ENCODE results near the gene BCAP29. TPM values are rescaled to one million over a fixed set of nuclear protein-coding genes. Genes with fewer than 3 reads are reported as not detected.

BCAP29 gene
- total and polyA plus RNA-seq, 9 of the 15 experiments (the other 6 are each of a cell fraction or from before 2014, with no cell fraction given): 63.4 to 137 (median 79.7) TPM

GRCh38 chr7:107579885-107580715 lies at the start of gene BCAP29 (continued):
- TF ChIP-seq, protein P1, sequence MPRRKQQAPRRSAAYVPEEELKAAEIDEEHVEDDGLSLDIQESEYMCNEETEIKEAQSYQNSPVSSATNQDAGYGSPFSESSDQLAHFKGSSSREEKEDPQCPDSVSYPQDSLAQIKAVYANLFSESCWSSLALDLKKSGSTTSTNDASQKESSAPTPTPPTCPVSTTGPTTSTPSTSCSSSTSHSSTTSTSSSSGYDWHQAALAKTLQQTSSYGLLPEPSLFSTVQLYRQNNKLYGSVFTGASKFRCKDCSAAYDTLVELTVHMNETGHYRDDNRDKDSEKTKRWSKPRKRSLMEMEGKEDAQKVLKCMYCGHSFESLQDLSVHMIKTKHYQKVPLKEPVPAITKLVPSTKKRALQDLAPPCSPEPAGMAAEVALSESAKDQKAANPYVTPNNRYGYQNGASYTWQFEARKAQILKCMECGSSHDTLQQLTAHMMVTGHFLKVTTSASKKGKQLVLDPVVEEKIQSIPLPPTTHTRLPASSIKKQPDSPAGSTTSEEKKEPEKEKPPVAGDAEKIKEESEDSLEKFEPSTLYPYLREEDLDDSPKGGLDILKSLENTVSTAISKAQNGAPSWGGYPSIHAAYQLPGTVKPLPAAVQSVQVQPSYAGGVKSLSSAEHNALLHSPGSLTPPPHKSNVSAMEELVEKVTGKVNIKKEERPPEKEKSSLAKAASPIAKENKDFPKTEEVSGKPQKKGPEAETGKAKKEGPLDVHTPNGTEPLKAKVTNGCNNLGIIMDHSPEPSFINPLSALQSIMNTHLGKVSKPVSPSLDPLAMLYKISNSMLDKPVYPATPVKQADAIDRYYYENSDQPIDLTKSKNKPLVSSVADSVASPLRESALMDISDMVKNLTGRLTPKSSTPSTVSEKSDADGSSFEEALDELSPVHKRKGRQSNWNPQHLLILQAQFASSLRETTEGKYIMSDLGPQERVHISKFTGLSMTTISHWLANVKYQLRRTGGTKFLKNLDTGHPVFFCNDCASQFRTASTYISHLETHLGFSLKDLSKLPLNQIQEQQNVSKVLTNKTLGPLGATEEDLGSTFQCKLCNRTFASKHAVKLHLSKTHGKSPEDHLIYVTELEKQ (CRISPR knock-in tag; IDR thresholded peaks at IDR 0.05): no peak
- TF ChIP-seq DEAF1 (CRISPR knock-in tag; IDR thresholded peaks at IDR 0.05) (peak; percentile 53; the same call in 1 of the 2 replicates), NFE2 (IDR thresholded peaks at IDR 0.05; ENCODE audit: low read depth) (0 out of 2 replicates have a peak, but pooled peaks have one; percentile 12), KLF13 (tag; IDR thresholded peaks at IDR 0.05; ENCODE audit: borderline replicate concordance, low read depth) (peak; percentile 72; the same call in 1 of the 2 replicates), ZNF133 (CRISPR knock-in tag; IDR thresholded peaks at IDR 0.05) (0 out of 2 replicates have a peak, but pooled peaks have one; percentile 47), ZBTB26 (CRISPR knock-in tag; IDR thresholded peaks at IDR 0.05) (peak; percentile 80; the same call in 1 of the 2 replicates), MLX (CRISPR knock-in tag; conservative IDR thresholded peaks at IDR 0.05) (peak in 1 of 2 experiments; percentile 51; a peak in 1 of 4 replicates), ADNP (tag; IDR thresholded peaks at IDR 0.05) (no peak), CBFB (CRISPR knock-in tag; IDR thresholded peaks at IDR 0.05) (0 out of 2 replicates have a peak, but pooled peaks have one; percentile 33), ZBTB1 (CRISPR knock-in tag; IDR thresholded peaks at IDR 0.05; ENCODE audit: borderline replicate concordance, low read depth) (peak; percentile 84), ZNF12 (CRISPR knock-in tag; IDR thresholded peaks at IDR 0.05) (0 out of 2 replicates have a peak, but pooled peaks have one; percentile 29), ZNF408 (CRISPR knock-in tag; IDR thresholded peaks at IDR 0.05; ENCODE audit: low read depth) (no peak), TCF3 (CRISPR knock-in tag; IDR thresholded peaks at IDR 0.05) (peak; percentile 51; the same call in 1 of the 2 replicates), CBX2 (IDR thresholded peaks at IDR 0.05; ENCODE audit: insufficient read depth, low read length, poor library complexity, severe bottlenecking) (no peak), NFRKB (IDR thresholded peaks at IDR 0.05; ENCODE audit: low read depth) (peak; percentile 2), KLF1 (tag; IDR thresholded peaks at IDR 0.05) (peak; percentile 97), BRD9 (IDR thresholded peaks at IDR 0.05; ENCODE audit: low read depth, partially characterized antibody) (peak; percentile 78), U2AF2 (optimal IDR thresholded peaks at IDR 0.05; ENCODE audit: low read depth, low read length) (no peak)
- TF ChIP-seq, protein P2, sequence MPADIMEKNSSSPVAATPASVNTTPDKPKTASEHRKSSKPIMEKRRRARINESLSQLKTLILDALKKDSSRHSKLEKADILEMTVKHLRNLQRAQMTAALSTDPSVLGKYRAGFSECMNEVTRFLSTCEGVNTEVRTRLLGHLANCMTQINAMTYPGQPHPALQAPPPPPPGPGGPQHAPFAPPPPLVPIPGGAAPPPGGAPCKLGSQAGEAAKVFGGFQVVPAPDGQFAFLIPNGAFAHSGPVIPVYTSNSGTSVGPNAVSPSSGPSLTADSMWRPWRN (IDR thresholded peaks at IDR 0.05; ENCODE audit: low read depth): peak; percentile 74
